ENCODE results near the gene CEPT1.

Gene CEPT1

GRCh38 chr1:111191496-111191895 is 51.5 kb downstream of the CEPT1 start:
- no peaks in the 10 kb centered on the region for H3K27me3 ChIP-seq (ENCODE audit: control insufficient read depth in 2 of 2, insufficient read depth in 2 of 2, low read length in 2 of 2)
- peaks cover 50 to 77% of the 10 kb centered on the region in 2 donors for H3K36me3 ChIP-seq (ENCODE audit: control insufficient read depth in 2 of 2, insufficient read depth in 2 of 2, low read length in 2 of 2)
- no peak overlapping the region for H3K4me3 ChIP-seq (ENCODE audit: low read length in 2 of 2)
- H3K4me1 ChIP-seq (ENCODE audit: control insufficient read depth in 2 of 2, insufficient read depth in 2 of 2, low read length in 2 of 2) = peaks cover 34 to 40% of the 10 kb centered on the region in 2 donors
- H3K27ac ChIP-seq (ENCODE audit: low read depth in 2 of 2, low read length in 2 of 2) = peak overlapping the region in 1 of 2 donors; percentile 65
- no peaks in the 10 kb centered on the region for H3K9me3 ChIP-seq (ENCODE audit: control insufficient read depth in 2 of 2, low read length in 2 of 2)
- no peak overlapping the region for H3K9ac ChIP-seq (ENCODE audit: low read depth in 1 of 2, low read length in 2 of 2)

GRCh38 chr1:111192074-111192473 is 52.1 kb downstream of the CEPT1 start:
- H3K36me3 ChIP-seq (ENCODE audit: control insufficient read depth in 2 of 2, insufficient read depth in 2 of 2, low read length in 2 of 2) = peaks cover 50 to 77% of the 10 kb centered on the region in 2 donors
- peak overlapping the region in 1 of 2 donors; percentile 65 for H3K27ac ChIP-seq (ENCODE audit: low read depth in 2 of 2, low read length in 2 of 2)
- no peaks in the 10 kb centered on the region for H3K27me3 ChIP-seq (ENCODE audit: control insufficient read depth in 2 of 2, insufficient read depth in 2 of 2, low read length in 2 of 2)
- no peak overlapping the region for H3K9ac ChIP-seq (ENCODE audit: low read depth in 1 of 2, low read length in 2 of 2)
- H3K4me1 ChIP-seq (ENCODE audit: control insufficient read depth in 2 of 2, insufficient read depth in 2 of 2, low read length in 2 of 2) = peaks cover 34 to 40% of the 10 kb centered on the region in 2 donors
- H3K4me3 ChIP-seq (ENCODE audit: low read length in 2 of 2) = no peak overlapping the region
- H3K9me3 ChIP-seq (ENCODE audit: control insufficient read depth in 2 of 2, low read length in 2 of 2) = no peaks in the 10 kb centered on the region

- Histone ChIP-seq H3K9ac (ENCODE audit: low read depth in 1 of 2, low read length in 2 of 2) (no peak overlapping the region), H3K9me3 (ENCODE audit: control insufficient read depth in 2 of 2, low read length in 2 of 2) (no peaks in the 10 kb centered on the region), H3K27me3 (ENCODE audit: control insufficient read depth in 2 of 2, insufficient read depth in 2 of 2, low read length in 2 of 2) (no peaks in the 10 kb centered on the region), H3K27ac (ENCODE audit: low read depth in 2 of 2, low read length in 2 of 2) (peak overlapping the region; percentile 46 to 65), H3K4me3 (ENCODE audit: low read length in 2 of 2) (no peak overlapping the region), H3K4me1 (ENCODE audit: control insufficient read depth in 2 of 2, insufficient read depth in 2 of 2, low read length in 2 of 2) (peaks cover 34 to 40% of the 10 kb centered on the region in 2 donors), H3K36me3 (ENCODE audit: control insufficient read depth in 2 of 2, insufficient read depth in 2 of 2, low read length in 2 of 2) (peaks cover 50 to 77% of the 10 kb centered on the region in 2 donors)
These were observed 52.9 kb downstream of the CEPT1 start for GRCh38 chr1:111192658-111193519.

- peak overlapping the region; percentile 65 to 73 for H3K27ac ChIP-seq (ENCODE audit: low read depth in 2 of 2, low read length in 2 of 2)
These were observed 53.9 kb downstream of the CEPT1 start for GRCh38 chr1:111193712-111194480.

GRCh38 chr1:111195002-111195684 is 55.1 kb downstream of the CEPT1 start:
- no peaks in the 10 kb centered on the region for H3K9me3 ChIP-seq (ENCODE audit: control insufficient read depth in 2 of 2, low read length in 2 of 2)
- no peak overlapping the region for H3K4me3 ChIP-seq (ENCODE audit: low read length in 2 of 2)
- H3K36me3 ChIP-seq (ENCODE audit: control insufficient read depth in 2 of 2, insufficient read depth in 2 of 2, low read length in 2 of 2) = peaks cover 48 to 76% of the 10 kb centered on the region in 2 donors
- peak overlapping the region in 1 of 2 donors; percentile 65 for H3K27ac ChIP-seq (ENCODE audit: low read depth in 2 of 2, low read length in 2 of 2)
- H3K27me3 ChIP-seq (ENCODE audit: control insufficient read depth in 2 of 2, insufficient read depth in 2 of 2, low read length in 2 of 2) = no peaks in the 10 kb centered on the region
- peaks cover 38 to 47% of the 10 kb centered on the region in 2 donors for H3K4me1 ChIP-seq (ENCODE audit: control insufficient read depth in 2 of 2, insufficient read depth in 2 of 2, low read length in 2 of 2)
- peak overlapping the region in 1 of 2 donors; percentile 18 for H3K9ac ChIP-seq (ENCODE audit: low read depth in 1 of 2, low read length in 2 of 2)

More at GRCh38 chr1:111193712-111194480, 53.9 kb downstream of the CEPT1 start:
- peaks cover 50 to 77% of the 10 kb centered on the region in 2 donors for H3K36me3 ChIP-seq (ENCODE audit: control insufficient read depth in 2 of 2, insufficient read depth in 2 of 2, low read length in 2 of 2)
- no peaks in the 10 kb centered on the region for H3K9me3 ChIP-seq (ENCODE audit: control insufficient read depth in 2 of 2, low read length in 2 of 2)
- no peak overlapping the region for H3K4me3 ChIP-seq (ENCODE audit: low read length in 2 of 2)
- H3K4me1 ChIP-seq (ENCODE audit: control insufficient read depth in 2 of 2, insufficient read depth in 2 of 2, low read length in 2 of 2) = peaks cover 34 to 40% of the 10 kb centered on the region in 2 donors
- peak overlapping the region in 1 of 2 donors; percentile 18 for H3K9ac ChIP-seq (ENCODE audit: low read depth in 1 of 2, low read length in 2 of 2)
- no peaks in the 10 kb centered on the region for H3K27me3 ChIP-seq (ENCODE audit: control insufficient read depth in 2 of 2, insufficient read depth in 2 of 2, low read length in 2 of 2)

- no peaks in the 10 kb centered on the region for H3K27me3 ChIP-seq (ENCODE audit: control insufficient read depth in 2 of 2, insufficient read depth in 2 of 2, low read length in 2 of 2)
- no peak overlapping the region for H3K9ac ChIP-seq (ENCODE audit: low read depth in 1 of 2, low read length in 2 of 2)
- H3K4me1 ChIP-seq (ENCODE audit: control insufficient read depth in 2 of 2, insufficient read depth in 2 of 2, low read length in 2 of 2) = peaks cover 44 to 52% of the 10 kb centered on the region in 2 donors
- no peaks in the 10 kb centered on the region for H3K9me3 ChIP-seq (ENCODE audit: control insufficient read depth in 2 of 2, low read length in 2 of 2)
- peaks cover 48 to 70% of the 10 kb centered on the region in 2 donors for H3K36me3 ChIP-seq (ENCODE audit: control insufficient read depth in 2 of 2, insufficient read depth in 2 of 2, low read length in 2 of 2)
- no peak overlapping the region for H3K27ac ChIP-seq (ENCODE audit: low read depth in 2 of 2, low read length in 2 of 2)
- peak overlapping the region in 1 of 2 donors; percentile 65 for H3K4me3 ChIP-seq (ENCODE audit: low read length in 2 of 2)
These were observed 56.2 kb downstream of the CEPT1 start for GRCh38 chr1:111196213-111196612.

GRCh38 chr1:111197598-111198284 is 57.7 kb downstream of the CEPT1 start:
- H3K9me3 ChIP-seq (ENCODE audit: control insufficient read depth in 2 of 2, low read length in 2 of 2) = no peaks in the 10 kb centered on the region
- H3K4me3 ChIP-seq (ENCODE audit: low read length in 2 of 2) = peak overlapping the region in 1 of 2 donors; percentile 65
- H3K36me3 ChIP-seq (ENCODE audit: control insufficient read depth in 2 of 2, insufficient read depth in 2 of 2, low read length in 2 of 2) = peaks cover 38 to 59% of the 10 kb centered on the region in 2 donors
- H3K27ac ChIP-seq (ENCODE audit: low read depth in 2 of 2, low read length in 2 of 2) = peak overlapping the region in 1 of 2 donors; percentile 38
- H3K9ac ChIP-seq (ENCODE audit: low read depth in 1 of 2, low read length in 2 of 2) = no peak overlapping the region
- H3K4me1 ChIP-seq (ENCODE audit: control insufficient read depth in 2 of 2, insufficient read depth in 2 of 2, low read length in 2 of 2) = peaks cover 50 to 56% of the 10 kb centered on the region in 2 donors
- H3K27me3 ChIP-seq (ENCODE audit: control insufficient read depth in 2 of 2, insufficient read depth in 2 of 2, low read length in 2 of 2) = no peaks in the 10 kb centered on the region

GRCh38 chr1:111198836-111199235 is 58.8 kb downstream of the CEPT1 start:
- Histone ChIP-seq H3K9me3 (ENCODE audit: control insufficient read depth in 2 of 2, low read length in 2 of 2) (no peaks in the 10 kb centered on the region), H3K4me3 (ENCODE audit: low read length in 2 of 2) (peak overlapping the region in 1 of 2 donors; percentile 65), H3K36me3 (ENCODE audit: control insufficient read depth in 2 of 2, insufficient read depth in 2 of 2, low read length in 2 of 2) (peaks cover 38 to 56% of the 10 kb centered on the region in 2 donors), H3K4me1 (ENCODE audit: control insufficient read depth in 2 of 2, insufficient read depth in 2 of 2, low read length in 2 of 2) (peaks cover 49 to 53% of the 10 kb centered on the region in 2 donors), H3K9ac (ENCODE audit: low read depth in 1 of 2, low read length in 2 of 2) (peak overlapping the region; percentile 4 to 74), H3K27ac (ENCODE audit: low read depth in 2 of 2, low read length in 2 of 2) (peak overlapping the region; percentile 71 to 97), H3K27me3 (ENCODE audit: control insufficient read depth in 2 of 2, insufficient read depth in 2 of 2, low read length in 2 of 2) (no peaks in the 10 kb centered on the region)

GRCh38 chr1:111199329-111199728 is 59.3 kb downstream of the CEPT1 start:
- peak overlapping the region in 1 of 2 donors; percentile 65 for H3K4me3 ChIP-seq (ENCODE audit: low read length in 2 of 2)
- peaks cover 36 to 51% of the 10 kb centered on the region in 2 donors for H3K36me3 ChIP-seq (ENCODE audit: control insufficient read depth in 2 of 2, insufficient read depth in 2 of 2, low read length in 2 of 2)
- no peaks in the 10 kb centered on the region for H3K9me3 ChIP-seq (ENCODE audit: control insufficient read depth in 2 of 2, low read length in 2 of 2)
- H3K4me1 ChIP-seq (ENCODE audit: control insufficient read depth in 2 of 2, insufficient read depth in 2 of 2, low read length in 2 of 2) = peaks cover 44 to 49% of the 10 kb centered on the region in 2 donors
- peak overlapping the region in 1 of 2 donors; percentile 74 for H3K9ac ChIP-seq (ENCODE audit: low read depth in 1 of 2, low read length in 2 of 2)
- H3K27me3 ChIP-seq (ENCODE audit: control insufficient read depth in 2 of 2, insufficient read depth in 2 of 2, low read length in 2 of 2) = no peaks in the 10 kb centered on the region
- H3K27ac ChIP-seq (ENCODE audit: low read depth in 2 of 2, low read length in 2 of 2) = peak overlapping the region; percentile 71 to 97
